ENCODE measurements around the gene ATP13A5. TPM values are rescaled to one million over a fixed set of nuclear protein-coding genes. Genes with fewer than 3 reads are reported as not detected.

Gene ATP13A5
- total RNA-seq, 1 experiment from 2014 or later = 0.06 TPM

DNA sequence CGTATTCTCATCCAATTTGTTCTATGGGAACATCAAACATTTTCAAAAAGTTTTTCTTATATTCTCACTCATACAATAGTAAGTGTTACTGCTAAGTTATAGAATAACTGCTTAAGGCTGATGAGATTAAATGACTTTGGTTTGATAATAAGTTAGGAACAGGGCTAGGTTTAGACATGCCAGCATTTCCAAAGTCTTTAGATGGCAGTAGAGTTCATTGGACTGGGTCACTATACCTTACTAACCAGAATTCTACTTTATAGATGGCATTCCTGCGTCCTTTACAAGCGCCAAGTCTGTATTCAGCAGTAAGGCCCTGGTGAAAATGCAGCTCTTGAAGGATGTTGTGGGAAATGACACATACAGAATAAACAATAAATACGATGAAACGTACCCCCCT, 115.8 kb downstream of the ATP13A5 start:
- no peaks in the 10 kb centered on the region; the same call in 1 of the 2 replicates for H3K4me1 ChIP-seq

GRCh38 chr3:193261970-193262369, 116.6 kb downstream of the ATP13A5 start:
- DNase-seq = no peak
- H3K27me3 ChIP-seq = no peaks in the 10 kb centered on the region
- H3K27ac ChIP-seq = no peak overlapping the region
- no peaks in the 10 kb centered on the region for H3K9me3 ChIP-seq (replicated peaks)
- H3K36me3 ChIP-seq = peaks cover 43% of the 10 kb centered on the region
- no peaks in the 10 kb centered on the region; the same call in 1 of the 2 replicates for H3K4me1 ChIP-seq
- H3K4me3 ChIP-seq = no peak overlapping the region

More for the DNA sequence above, 115.8 kb downstream of the ATP13A5 start:
- no peaks in the 10 kb centered on the region for H3K27me3 ChIP-seq
- DNase-seq = no peak
- H3K4me3 ChIP-seq = no peak overlapping the region
- no peak overlapping the region for H3K27ac ChIP-seq
- no peaks in the 10 kb centered on the region for H3K9me3 ChIP-seq (replicated peaks)
- H3K36me3 ChIP-seq = peaks cover 40% of the 10 kb centered on the region

GRCh38 chr3:193253986-193254660, 124.4 kb downstream of the ATP13A5 start:
- peaks cover 56% of the 10 kb centered on the region for H3K36me3 ChIP-seq
- H3K4me1 ChIP-seq = no peaks in the 10 kb centered on the region; the same call in 1 of the 2 replicates
- H3K4me3 ChIP-seq = no peak overlapping the region
- no peak overlapping the region for H3K27ac ChIP-seq
- H3K9me3 ChIP-seq (replicated peaks) = peaks cover 10% of the 10 kb centered on the region
- no peaks in the 10 kb centered on the region for H3K27me3 ChIP-seq
- no peak for DNase-seq

- no peak overlapping the region for H3K27ac ChIP-seq
- no peak overlapping the region for H3K4me3 ChIP-seq
- no peak for DNase-seq
- no peaks in the 10 kb centered on the region for H3K27me3 ChIP-seq
- peaks cover 23% of the 10 kb centered on the region for H3K36me3 ChIP-seq
- H3K4me1 ChIP-seq = no peaks in the 10 kb centered on the region
- H3K9me3 ChIP-seq (replicated peaks) = peaks cover 19% of the 10 kb centered on the region
These were observed 128.1 kb downstream of the ATP13A5 start for GRCh38 chr3:193250492-193250891.

- Histone ChIP-seq H3K27me3 (no peaks in the 10 kb centered on the region), H3K4me1 (no peaks in the 10 kb centered on the region), H3K27ac (no peak overlapping the region), H3K4me3 (no peak overlapping the region), H3K9me3 (replicated peaks) (peaks cover 19% of the 10 kb centered on the region), H3K36me3 (peaks cover 21% of the 10 kb centered on the region)
- no peak for DNase-seq
These were observed 129.6 kb downstream of the ATP13A5 start for GRCh38 chr3:193248848-193249468.

DNA sequence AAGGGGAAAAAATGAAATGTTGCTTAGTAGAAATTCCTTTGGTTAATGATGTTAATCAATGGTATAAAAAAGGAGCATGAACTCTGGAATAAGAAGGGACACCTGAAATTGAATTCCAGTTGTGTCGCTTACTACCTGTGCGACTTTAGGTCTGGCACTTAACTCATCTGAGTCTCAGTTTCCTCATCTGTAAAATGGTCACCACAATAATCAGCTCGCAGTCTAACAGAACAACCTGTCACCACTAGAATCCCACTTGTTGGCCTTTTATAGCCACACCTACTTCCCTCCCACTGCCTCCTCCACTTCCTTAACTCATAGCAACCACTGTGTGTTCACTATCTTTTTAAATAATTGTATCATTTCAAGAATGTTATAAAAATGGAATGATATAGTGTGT, 135.0 kb downstream of the ATP13A5 start:
- Histone ChIP-seq H3K27me3 (no peaks in the 10 kb centered on the region), H3K4me1 (peaks cover 9% of the 10 kb centered on the region; the same call in 1 of the 2 replicates), H3K9me3 (replicated peaks) (peaks cover 3% of the 10 kb centered on the region), H3K36me3 (no peaks in the 10 kb centered on the region; the same call in none of the 2 replicates), H3K27ac (peak overlapping the region; percentile 88; the same call in 1 of the 2 replicates), H3K4me3 (peak overlapping the region; percentile 71)
- no peak for DNase-seq

DNA sequence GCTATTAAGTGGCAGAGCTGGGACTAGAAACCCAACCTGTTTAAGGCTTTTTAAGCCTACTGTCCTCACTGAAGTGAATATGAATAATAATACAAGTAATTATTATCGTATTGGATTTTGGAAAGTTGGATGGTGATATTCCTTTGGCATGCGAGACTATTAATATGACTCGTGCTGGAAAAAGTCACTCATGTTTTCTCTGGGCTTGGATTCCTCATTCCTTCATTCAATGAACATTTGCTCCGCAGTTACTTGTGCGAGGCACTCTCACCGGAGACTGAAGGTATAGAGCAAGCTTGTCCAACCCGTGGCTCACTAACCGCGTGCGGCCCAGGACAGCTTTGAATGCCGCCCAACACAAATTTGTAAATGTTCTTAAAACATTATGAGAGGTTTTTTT, 136.8 kb downstream of the ATP13A5 start:
- Histone ChIP-seq H3K4me1 (peaks cover 9% of the 10 kb centered on the region; the same call in 1 of the 2 replicates), H3K36me3 (no peaks in the 10 kb centered on the region; the same call in 1 of the 2 replicates), H3K9me3 (replicated peaks) (no peaks in the 10 kb centered on the region), H3K27ac (peak overlapping the region; percentile 88), H3K27me3 (no peaks in the 10 kb centered on the region), H3K4me3 (peak overlapping the region; percentile 71)
- DNase-seq = peak; percentile 26 to 55

- H3K9me3 ChIP-seq (replicated peaks) = no peaks in the 10 kb centered on the region
- H3K27me3 ChIP-seq = no peaks in the 10 kb centered on the region
- peak within 1 kb of the TSS; percentile 88 for H3K27ac ChIP-seq
- peak within 1 kb of the TSS; percentile 71 for H3K4me3 ChIP-seq
- peaks cover 9% of the 10 kb centered on the region; the same call in 1 of the 2 replicates for H3K4me1 ChIP-seq
- no peaks in the 10 kb centered on the region for H3K36me3 ChIP-seq
- peak; percentile 86 to 93 for DNase-seq
These were observed 137.5 kb downstream of the ATP13A5 start, which contains the start of gene PLAAT1 for GRCh38 chr3:193240850-193241706. Gene PLAAT1, plus strand, starts transcription at chr3:193241222. Its CDS starts 14,429 bp downstream, at chr3:193255651.

- Histone ChIP-seq H3K4me3 (peak overlapping the region; percentile 71), H3K36me3 (no peaks in the 10 kb centered on the region), H3K27me3 (no peaks in the 10 kb centered on the region), H3K9me3 (replicated peaks) (no peaks in the 10 kb centered on the region), H3K4me1 (peaks cover 9% of the 10 kb centered on the region; the same call in 1 of the 2 replicates), H3K27ac (peak overlapping the region; percentile 88)
- peak; percentile 70 to 74 for DNase-seq
These were observed 138.1 kb downstream of the ATP13A5 start for GRCh38 chr3:193240436-193240849.

GRCh38 chr3:193237030-193237429, 141.5 kb downstream of the ATP13A5 start:
- Histone ChIP-seq H3K27ac (no peak overlapping the region), H3K27me3 (no peaks in the 10 kb centered on the region)

DNA sequence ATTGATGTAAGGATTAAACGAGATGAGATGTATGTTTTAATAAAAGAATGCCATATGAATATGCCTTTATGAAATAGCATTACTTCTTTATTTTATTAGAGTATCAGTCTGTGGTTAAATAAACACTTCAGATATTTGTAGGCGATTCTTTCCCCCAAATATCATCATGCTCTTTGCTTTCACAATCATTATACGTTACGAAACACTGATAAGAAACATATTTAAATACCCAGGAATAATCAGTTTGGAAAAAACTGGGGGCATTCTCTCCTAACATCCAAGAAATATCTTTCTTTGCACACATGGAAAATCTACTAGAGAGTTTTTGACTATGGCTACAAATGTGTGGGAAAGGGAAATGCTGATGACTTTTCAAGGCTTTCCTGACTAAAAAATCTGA, 142.0 kb downstream of the ATP13A5 start:
- no peaks in the 10 kb centered on the region for H3K36me3 ChIP-seq

More at GRCh38 chr3:193237030-193237429, 141.5 kb downstream of the ATP13A5 start:
- Histone ChIP-seq H3K9me3 (replicated peaks) (no peaks in the 10 kb centered on the region), H3K36me3 (no peaks in the 10 kb centered on the region), H3K4me3 (no peak overlapping the region), H3K4me1 (peaks cover 5% of the 10 kb centered on the region; the same call in 1 of the 2 replicates)
- DNase-seq = no peak

DNA sequence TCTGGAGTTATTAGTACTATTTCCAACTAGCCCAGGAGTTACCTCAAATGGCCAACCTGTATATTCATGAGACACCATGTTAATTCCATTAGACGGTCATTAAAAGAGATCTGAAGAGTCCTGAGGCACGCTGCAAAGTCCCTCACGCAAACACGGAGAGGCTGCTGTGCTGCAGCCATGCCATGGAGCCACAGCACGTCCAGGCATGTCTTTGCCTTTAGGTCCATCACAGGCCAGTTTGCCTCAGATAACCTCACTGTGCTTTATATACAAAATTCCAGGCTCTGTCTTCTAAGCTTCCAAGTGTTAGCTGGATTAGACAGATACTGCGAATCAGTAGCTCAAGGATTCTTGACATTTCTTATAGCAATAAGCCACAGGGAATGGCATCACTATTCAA, 147.4 kb downstream of the ATP13A5 start:
- no peak overlapping the region for H3K4me3 ChIP-seq
- H3K27ac ChIP-seq = no peak overlapping the region
- no peaks in the 10 kb centered on the region for H3K4me1 ChIP-seq

More for the DNA sequence above, 142.0 kb downstream of the ATP13A5 start:
- Histone ChIP-seq H3K27ac (no peak overlapping the region), H3K27me3 (no peaks in the 10 kb centered on the region), H3K4me3 (no peak overlapping the region), H3K4me1 (peaks cover 5% of the 10 kb centered on the region; the same call in 1 of the 2 replicates), H3K9me3 (replicated peaks) (no peaks in the 10 kb centered on the region)
- no peak for DNase-seq

GRCh38 chr3:193230610-193231009, 147.9 kb downstream of the ATP13A5 start:
- no peaks in the 10 kb centered on the region for H3K27me3 ChIP-seq
- H3K9me3 ChIP-seq (replicated peaks) = no peaks in the 10 kb centered on the region; the same call in 1 of the 2 replicates
- DNase-seq = no peak
- no peaks in the 10 kb centered on the region for H3K4me1 ChIP-seq
- H3K4me3 ChIP-seq = no peak overlapping the region
- H3K36me3 ChIP-seq = no peaks in the 10 kb centered on the region
- no peak overlapping the region for H3K27ac ChIP-seq

More for the DNA sequence above, 147.4 kb downstream of the ATP13A5 start:
- Histone ChIP-seq H3K9me3 (replicated peaks) (no peaks in the 10 kb centered on the region; the same call in 1 of the 2 replicates), H3K27me3 (no peaks in the 10 kb centered on the region), H3K36me3 (no peaks in the 10 kb centered on the region)
- DNase-seq = no peak

- Histone ChIP-seq H3K36me3 (no peaks in the 10 kb centered on the region), H3K9me3 (replicated peaks) (no peaks in the 10 kb centered on the region; the same call in 1 of the 2 replicates)
These were observed 148.6 kb downstream of the ATP13A5 start for GRCh38 chr3:193229851-193230420.

More at GRCh38 chr3:193229851-193230420, 148.6 kb downstream of the ATP13A5 start:
- no peaks in the 10 kb centered on the region for H3K27me3 ChIP-seq
- no peak overlapping the region for H3K27ac ChIP-seq
- no peak overlapping the region for H3K4me3 ChIP-seq
- no peak for DNase-seq
- H3K4me1 ChIP-seq = no peaks in the 10 kb centered on the region
